ENCODE results near the gene SOX13. TPM values are rescaled to one million over a fixed set of nuclear protein-coding genes. Genes with fewer than 3 reads are reported as not detected.

Gene SOX13
- total RNA-seq, 1 donor from 2014 or later: not detected

DNA sequence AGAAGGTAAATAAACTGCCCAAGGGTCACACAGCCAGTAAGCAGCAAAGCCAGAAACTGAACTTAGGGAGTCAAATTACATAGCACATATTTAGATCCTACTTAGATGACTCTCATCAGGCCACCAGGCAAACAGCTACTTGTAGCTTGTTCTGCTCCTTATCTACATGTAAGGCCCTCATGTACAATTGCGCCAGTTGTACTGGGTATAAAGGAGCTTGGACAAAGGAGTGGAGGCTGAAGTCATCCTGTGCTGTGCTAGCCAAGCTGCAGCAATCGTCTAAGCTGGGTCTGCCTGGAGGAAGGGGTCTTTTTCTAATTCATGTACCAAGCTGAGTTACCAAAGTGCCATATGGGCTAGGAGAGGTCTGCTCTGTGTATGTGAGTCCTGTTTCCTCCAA, 66.2 kb downstream of the SOX13 start:
- TF ChIP-seq, protein P1, sequence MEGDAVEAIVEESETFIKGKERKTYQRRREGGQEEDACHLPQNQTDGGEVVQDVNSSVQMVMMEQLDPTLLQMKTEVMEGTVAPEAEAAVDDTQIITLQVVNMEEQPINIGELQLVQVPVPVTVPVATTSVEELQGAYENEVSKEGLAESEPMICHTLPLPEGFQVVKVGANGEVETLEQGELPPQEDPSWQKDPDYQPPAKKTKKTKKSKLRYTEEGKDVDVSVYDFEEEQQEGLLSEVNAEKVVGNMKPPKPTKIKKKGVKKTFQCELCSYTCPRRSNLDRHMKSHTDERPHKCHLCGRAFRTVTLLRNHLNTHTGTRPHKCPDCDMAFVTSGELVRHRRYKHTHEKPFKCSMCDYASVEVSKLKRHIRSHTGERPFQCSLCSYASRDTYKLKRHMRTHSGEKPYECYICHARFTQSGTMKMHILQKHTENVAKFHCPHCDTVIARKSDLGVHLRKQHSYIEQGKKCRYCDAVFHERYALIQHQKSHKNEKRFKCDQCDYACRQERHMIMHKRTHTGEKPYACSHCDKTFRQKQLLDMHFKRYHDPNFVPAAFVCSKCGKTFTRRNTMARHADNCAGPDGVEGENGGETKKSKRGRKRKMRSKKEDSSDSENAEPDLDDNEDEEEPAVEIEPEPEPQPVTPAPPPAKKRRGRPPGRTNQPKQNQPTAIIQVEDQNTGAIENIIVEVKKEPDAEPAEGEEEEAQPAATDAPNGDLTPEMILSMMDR (IDR thresholded peaks at IDR 0.05): no peak
- Mint-ChIP-seq H3K4me1 (peaks cover under 1% of the 10 kb centered on the region), H3K4me3 (no peak overlapping the region), H3K27me3 (peaks cover 9% of the 10 kb centered on the region), H3K36me3 (ENCODE audit: low read depth) (no peaks in the 10 kb centered on the region), H3K27ac (no peak overlapping the region), H3K9me3 (no peaks in the 10 kb centered on the region)
- ChIA-PET CTCF (no interaction called here), POLR2A (no interaction called here)
- DNase-seq: no peak
- intact Hi-C loops (cut with micrococcal nuclease): no loop called here
- ATAC-seq (ENCODE audit: low read depth): no peak

DNA sequence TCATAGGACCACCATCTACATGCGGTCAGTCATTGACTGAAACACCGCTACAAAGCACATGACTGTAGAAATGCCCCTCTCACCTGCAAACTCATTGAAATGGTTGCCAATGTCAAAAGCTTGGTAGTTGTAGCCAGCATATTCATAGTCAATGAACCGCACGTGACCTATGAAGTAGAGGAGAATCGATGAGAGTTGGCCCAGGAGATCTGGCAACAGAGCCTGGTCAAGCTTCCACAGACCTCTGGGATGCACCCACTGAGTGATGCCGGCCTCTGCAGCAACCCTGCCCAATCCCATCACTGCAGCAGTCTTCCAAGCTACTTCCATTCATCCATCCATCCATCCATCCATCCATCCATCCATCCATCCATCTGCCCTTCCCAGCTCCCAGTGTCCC, 67.0 kb downstream of the SOX13 start:
- intact Hi-C loops (cut with micrococcal nuclease): no loop called here
- H3K4me1 Mint-ChIP-seq: no peaks in the 10 kb centered on the region
- ChIA-PET POLR2A (no interaction called here), CTCF (no interaction called here)
- H3K4me3 Mint-ChIP-seq: no peak overlapping the region
- no peak overlapping the region for H3K27ac Mint-ChIP-seq
- ATAC-seq (ENCODE audit: low read depth) (no peak), DNase-seq (no peak)
- H3K27me3 Mint-ChIP-seq: peaks cover 16% of the 10 kb centered on the region
- no peaks in the 10 kb centered on the region for H3K9me3 Mint-ChIP-seq
- no peaks in the 10 kb centered on the region for H3K36me3 Mint-ChIP-seq (ENCODE audit: low read depth)
- TF ChIP-seq, protein P1 (IDR thresholded peaks at IDR 0.05): no peak

- Mint-ChIP-seq H3K27ac (no peak overlapping the region), H3K4me3 (no peak overlapping the region), H3K9me3 (no peaks in the 10 kb centered on the region), H3K4me1 (no peaks in the 10 kb centered on the region), H3K36me3 (ENCODE audit: low read depth) (no peaks in the 10 kb centered on the region), H3K27me3 (peaks cover 18% of the 10 kb centered on the region)
- intact Hi-C loops (cut with micrococcal nuclease): no loop called here
- DNase-seq: no peak
- ChIA-PET CTCF (no interaction called here), POLR2A (no interaction called here)
- TF ChIP-seq, protein P1 (IDR thresholded peaks at IDR 0.05): no peak
- no peak for ATAC-seq (ENCODE audit: low read depth)
These were observed 68.2 kb downstream of the SOX13 start for GRCh38 chr1:204141131-204141530.

GRCh38 chr1:204142032-204142974, 69.4 kb downstream of the SOX13 start:
- CTCF ChIA-PET: no interaction called here
- POLR2A ChIA-PET: no interaction called here
- Mint-ChIP-seq H3K4me3 (no peak overlapping the region), H3K4me1 (no peaks in the 10 kb centered on the region), H3K9me3 (no peaks in the 10 kb centered on the region), H3K27ac (no peak overlapping the region), H3K36me3 (ENCODE audit: low read depth) (no peaks in the 10 kb centered on the region), H3K27me3 (peaks cover 18% of the 10 kb centered on the region)
- intact Hi-C loops (cut with micrococcal nuclease): no loop called here
- ATAC-seq (ENCODE audit: low read depth) (no peak), DNase-seq (no peak)
- TF ChIP-seq, protein P1 (IDR thresholded peaks at IDR 0.05): no peak

- no peak for DNase-seq
- no peak for ATAC-seq (ENCODE audit: low read depth)
- CTCF ChIA-PET: interaction anchor here (0.6 kb wide), 1 partner anchor 527 kb away, joined by 3 read pairs; no protein-coding TSS in a partner anchor
- no peaks in the 10 kb centered on the region for H3K9me3 Mint-ChIP-seq
- no peaks in the 10 kb centered on the region for H3K4me1 Mint-ChIP-seq
- TF ChIP-seq, protein P1 (IDR thresholded peaks at IDR 0.05): no peak
- no peak overlapping the region for H3K4me3 Mint-ChIP-seq
- POLR2A ChIA-PET: no interaction called here
- H3K27me3 Mint-ChIP-seq: peaks cover 18% of the 10 kb centered on the region
- H3K36me3 Mint-ChIP-seq (ENCODE audit: low read depth): no peaks in the 10 kb centered on the region
- H3K27ac Mint-ChIP-seq: no peak overlapping the region
- intact Hi-C loops (cut with micrococcal nuclease): no loop called here
These were observed 70.5 kb downstream of the SOX13 start for GRCh38 chr1:204143276-204144041.

Data from activated B cell treated with CpG ODN at 0.5 μM for 24 hours (primary cell).